GM12878 (cell line): Measurements from ENCODE around the gene KCNC4. TPM values are rescaled to one million over a fixed set of nuclear protein-coding genes. Genes with fewer than 3 reads are reported as not detected.

ENCODE experiments used
- ATAC-seq: fragments of 200-7000 bp; cut with Tn5 transposase; 3 replicates; pipeline ENCODE4 v1.9.1; 2020; ENCODE audit warnings: mild to moderate bottlenecking, moderate library complexity
- BruUV-seq: library from RNA; stranded (reverse); fragments of 400-500 nt; replicated peaks from 2 replicates; lab custom pipeline; 2021; lab: Mats Ljungman, UMichigan
- CTCF ChIA-PET: fragments of 300-600 bp; sonication (Branson Sonifier 250); formaldehyde crosslinking; extraction: SDS; loops from one replicate; lab custom pipeline; 2021; ENCODE audit warnings: inconsistent platforms; lab: Yijun Ruan, JAX
- POLR2A ChIA-PET: fragments of 350-600 bp; formaldehyde crosslinking; extraction: SDS; loops from one replicate; lab custom pipeline; 2021; ENCODE audit warnings: inconsistent platforms; lab: Charles Lee
- RAD21 ChIA-PET: fragments of 300-600 bp; sonication (Branson Sonifier 250); formaldehyde crosslinking; loops from one replicate; lab custom pipeline; 2023; ENCODE audit warnings: antibody characterized with exemption; ENCODE audit not compliant: unreplicated experiment; lab: Charles Lee
- SMC1A ChIA-PET: fragments of 300-600 bp; sonication (Branson Sonifier 250); formaldehyde crosslinking; loops from one replicate; lab custom pipeline; 2023; ENCODE audit not compliant: unreplicated experiment, uncharacterized antibody; lab: Charles Lee
- DNase-seq: peaks from one replicate; pipeline ENCODE4 v3.0.0-alpha.2; 2011; ENCODE audit warnings: low read depth, low spot score
- FAIRE-seq: peaks from 3 replicates; lab custom pipeline; 2011; peaks lifted over from hg19 to GRCh38; lab: Jason Lieb, UNC
- H2AFZ ChIP-seq: 2 replicates; pipeline ENCODE4 v1.6.0; 2011; ENCODE audit warnings: low read depth, low read length, control low read depth; ENCODE audit not compliant: control insufficient read depth
- H3K27ac ChIP-seq: 2 replicates; pipeline ENCODE4 v1.5.1; 2011; ENCODE audit warnings: control low read depth; ENCODE audit not compliant: control insufficient read depth, insufficient read depth
- H3K27me3 ChIP-seq, 2 experiments: replicated peaks in 1 of 2; 2 replicates each; pipeline versions ENCODE4 v1.6.0 to v1.6.1; 2011; ENCODE audit warnings: low read length in 1 of 2; ENCODE audit not compliant: control insufficient read depth in 2 of 2, insufficient read depth in 2 of 2
- H3K36me3 ChIP-seq, 2 experiments: 2 replicates each; pipeline ENCODE4 v1.5.1; 2011; ENCODE audit warnings: low read length in 1 of 2; ENCODE audit not compliant: control insufficient read depth in 2 of 2, insufficient read depth in 2 of 2
- H3K4me1 ChIP-seq: 2 replicates; pipeline ENCODE4 v1.6.1; 2011; ENCODE audit warnings: mild to moderate bottlenecking, low read length, moderate library complexity, mixed read lengths; ENCODE audit not compliant: control insufficient read depth, insufficient read depth
- H3K4me2 ChIP-seq: 2 replicates; pipeline ENCODE4 v1.6.0; 2011; ENCODE audit warnings: control low read depth; ENCODE audit not compliant: control insufficient read depth, insufficient read depth
- H3K4me3 ChIP-seq: fragments of 200-600 bp; sonication (generic); 2 replicates; pipeline ENCODE4 v1.5.1; 2016
- H3K79me2 ChIP-seq: 2 replicates; pipeline ENCODE4 v1.6.0; 2011; ENCODE audit warnings: low read length; ENCODE audit not compliant: control insufficient read depth, insufficient read depth
- H3K9ac ChIP-seq: 2 replicates; pipeline ENCODE4 v1.8.0; 2011; ENCODE audit warnings: low read length, control low read depth, mixed read lengths; ENCODE audit not compliant: control insufficient read depth, insufficient read depth
- H3K9me3 ChIP-seq: replicated peaks from 3 replicates; pipeline ENCODE4 v1.5.1; 2011; ENCODE audit warnings: mild to moderate bottlenecking, low read length; ENCODE audit not compliant: control insufficient read depth, insufficient read depth
- H4K20me1 ChIP-seq: 2 replicates; pipeline ENCODE4 v1.6.0; 2011; ENCODE audit not compliant: control insufficient read depth, insufficient read depth
- ASH2L ChIP-seq: fragments of 300-600, 200-600 bp; sonication (generic); IDR thresholded peaks from 2 replicates; pipeline ENCODE4 v1.6.1; 2017; ENCODE audit warnings: low read depth, mild to moderate bottlenecking, borderline replicate concordance
- BACH1 ChIP-seq: fragments of 450-650 bp; IDR thresholded peaks from 2 replicates; pipeline ENCODE4 v1.6.1; 2017; ENCODE audit warnings: mild to moderate bottlenecking, borderline replicate concordance
- EED ChIP-seq: sonication (generic); IDR thresholded peaks from 2 replicates; pipeline ENCODE4 v1.6.1; 2016; ENCODE audit warnings: antibody characterized with exemption, low read depth
- EGR1 ChIP-seq, 2 experiments: IDR thresholded peaks; 1 replicate in 1 of 2; 2 replicates in 1 of 2; pipeline ENCODE4 v1.6.1; 2011 to 2012; ENCODE audit warnings: low read depth in 2 of 2, low read length in 2 of 2, borderline replicate concordance in 1 of 2, mild to moderate bottlenecking in 1 of 2, moderate library complexity in 1 of 2
- EP300 ChIP-seq, 2 experiments: fragments of 150-350 bp in 1 of 2; IDR thresholded peaks; 2 replicates each; pipeline ENCODE4 v1.6.1; 2011 to 2012; ENCODE audit warnings: low read depth in 2 of 2, low read length in 2 of 2, borderline replicate concordance in 1 of 2, improper control_type of control experiment in 1 of 2, inconsistent platforms in 1 of 2; ENCODE audit not compliant: control insufficient read depth in 1 of 2
- MLLT1 ChIP-seq: fragments of 450-650 bp; IDR thresholded peaks from 2 replicates; pipeline ENCODE4 v1.6.1; 2016; ENCODE audit warnings: mild to moderate bottlenecking
- MYC ChIP-seq: IDR thresholded peaks from 2 replicates; pipeline ENCODE4 v1.6.1; 2011; ENCODE audit warnings: mild to moderate bottlenecking, low read length, moderate library complexity, inconsistent platforms; ENCODE audit not compliant: insufficient read depth, insufficient replicate concordance, insufficient read length, severe bottlenecking
- NFYB ChIP-seq: IDR thresholded peaks from 2 replicates; pipeline ENCODE4 v1.6.1; 2011; ENCODE audit warnings: low read depth, mild to moderate bottlenecking, low read length, improper control_type of control experiment, moderate library complexity; ENCODE audit not compliant: insufficient read depth
- NR2F1 ChIP-seq: fragments of 450-650 bp; conservative IDR thresholded peaks from 2 replicates; pipeline ENCODE4 v1.6.1; 2017; ENCODE audit warnings: mild to moderate bottlenecking
- POLR2A ChIP-seq: IDR thresholded peaks from 2 replicates; pipeline ENCODE4 v1.6.1; 2011; ENCODE audit warnings: low read depth, mild to moderate bottlenecking, low read length
- SIX5 ChIP-seq: IDR thresholded peaks from 2 replicates; pipeline ENCODE4 v1.6.1; 2011; ENCODE audit warnings: mild to moderate bottlenecking, low read depth, low read length, moderate library complexity; ENCODE audit not compliant: severe bottlenecking
- STAT1 ChIP-seq: fragments of 450-650 bp; conservative IDR thresholded peaks from 2 replicates; pipeline ENCODE4 v1.6.1; 2014; ENCODE audit warnings: antibody characterized with exemption, mild to moderate bottlenecking
- TCF12 ChIP-seq: IDR thresholded peaks from 2 replicates; pipeline ENCODE4 v1.6.1; 2011; ENCODE audit warnings: low read depth, mild to moderate bottlenecking, low read length
- TCF3 ChIP-seq: IDR thresholded peaks from 2 replicates; pipeline ENCODE4 v1.6.1; 2012; ENCODE audit warnings: low read depth, mild to moderate bottlenecking, low read length, borderline replicate concordance; ENCODE audit not compliant: insufficient read depth
- USF1 ChIP-seq: IDR thresholded peaks from 2 replicates; pipeline ENCODE4 v1.6.1; 2011; ENCODE audit warnings: borderline replicate concordance, low read depth, mild to moderate bottlenecking, moderate library complexity, mixed read lengths, low read length; ENCODE audit not compliant: insufficient read depth; ENCODE audit errors: extremely low read length
- YBX1 ChIP-seq: fragments of 450-650 bp; IDR thresholded peaks from 2 replicates; pipeline ENCODE4 v1.6.1; 2016; ENCODE audit warnings: antibody characterized with exemption
- ZNF384 ChIP-seq: IDR thresholded peaks from 2 replicates; pipeline ENCODE4 v1.6.1; 2012; ENCODE audit warnings: low read depth, mild to moderate bottlenecking, low read length, improper control_type of control experiment, borderline replicate concordance
- WGBS: methylation state at CpG from one replicate; pipeline ENCODE4 v1.1.6; 2016; ENCODE audit warnings: low lambda C conversion rate; ENCODE audit not compliant: insufficient replicate concordance, insufficient coverage; ENCODE audit errors: missing lambda C conversion rate; 5-methylcytosine and 5-hydroxymethylcytosine counted together
- in situ Hi-C: fragments of 300-500 bp; cut with MboI; formaldehyde crosslinking; loops from 9 replicates; pipeline ENCODE4 v1.14.3; 2018; ENCODE audit warnings: mixed read lengths
- intact Hi-C: fragments of 100-400 bp; cut with micrococcal nuclease; formaldehyde crosslinking; loops from one replicate; pipeline ENCODE4 v1.14.2; 2022; ENCODE audit not compliant: unreplicated experiment
- polyA plus RNA-seq, 11 experiments: library from polyadenylated mRNA; depleted of rRNA in 4 of 11; unstranded in 6 of 11; stranded (reverse) in 5 of 11; fragments of >200 nt; fragmentation: Nextera tagmentation in 4 of 11; fragmentation: Illumina TruSeq in 1 of 11; extraction: Ambion mirVana in 4 of 11; extraction: Trizol in 1 of 11; gene quantifications; 1 replicate in 1 of 11; 2 replicates in 10 of 11; pipeline versions ENCODE4 v1.2.1 to v1.2.3, GENCODE V29; 2011 to 2016; ENCODE audit warnings: inconsistent platforms in 2 of 11, missing spikeins in 2 of 11, low read depth in 1 of 11
- total RNA-seq, 4 experiments: library from RNA; depleted of rRNA in 3 of 4; stranded (reverse); fragments of >200 nt in 3 of 4; fragmentation: Illumina TruSeq in 1 of 4; extraction: Trizol in 1 of 4; gene quantifications; 2 replicates each; pipeline versions ENCODE4 v1.2.1 to v1.2.3, GENCODE V29; 2013 to 2021

The KCNC4 gene
- total and polyA plus RNA-seq, 10 of the 15 experiments (the other 5 are each of a cell fraction or from before 2014, with no cell fraction given), result 0.06 to 1.7 (median 0.36) TPM

- Histone ChIP-seq H3K9me3 (no peaks in the 10 kb centered on the region), H2AFZ (no peak overlapping the region), H3K27ac (no peak overlapping the region), H3K36me3 (no peaks in the 10 kb centered on the region), H3K9ac (no peak overlapping the region), H3K4me3 (no peak overlapping the region), H3K79me2 (no peaks in the 10 kb centered on the region), H3K4me1 (no peaks in the 10 kb centered on the region), H4K20me1 (no peaks in the 10 kb centered on the region), H3K4me2 (no peak overlapping the region), H3K27me3 (no peaks in the 10 kb centered on the region)
- TF ChIP-seq EP300 (IDR thresholded peaks at IDR 0.05; ENCODE audit: borderline replicate concordance in 1 of 2, control insufficient read depth in 1 of 2, low read depth in 2 of 2, low read length in 2 of 2) (no peak), EED (no peak), YBX1 (no peak), USF1 (no peak), ZNF384 (no peak), EGR1 (IDR thresholded peaks at IDR 0.05; ENCODE audit: borderline replicate concordance in 1 of 2, low read depth in 2 of 2, low read length in 2 of 2) (no peak), POLR2A (no peak), NR2F1 (no peak), STAT1 (no peak), ASH2L (no peak), BACH1 (no peak), TCF3 (no peak), SIX5 (no peak), NFYB (no peak), TCF12 (no peak), MYC (no peak), MLLT1 (no peak)
- no peak for DNase-seq
- intact Hi-C loops, result no loop called here
- ChIA-PET POLR2A (no interaction called here), RAD21 (interaction anchor here (1.2 kb wide), 1 partner anchor 232 kb away, joined by 3 read pairs; no protein-coding TSS in a partner anchor), SMC1A (interaction anchor here (1.1 kb wide), 1 partner anchor 83 kb away, joined by 3 read pairs; no protein-coding TSS in a partner anchor), CTCF (interaction anchor here (1.0 kb wide), 1 partner anchor 84 kb away, joined by 3 read pairs; no protein-coding TSS in a partner anchor)
- no peak for FAIRE-seq
- 26% methylated on average over 9 of the region's 9 CpGs for WGBS
- no peak for ATAC-seq
- in situ Hi-C loops, result no loop called here
- BruUV-seq, result no TSS peak
These were observed 18.8 kb downstream of the KCNC4 start for GRCh38 chr1:110228869-110229268.
